Renal cortex interstitium (tissue), 15 donors: ENCODE data around the gene CMSS1. TPM values are rescaled to one million over a fixed set of nuclear protein-coding genes. Genes with fewer than 3 reads are reported as not detected.

Experiments
- DNase-seq, 11 donors: peaks; one replicate each; pipeline ENCODE4 v3.0.0-alpha.2; 2013; ENCODE audit warnings: low read depth in 9 of 11, low spot score in 4 of 11; ENCODE audit errors: extremely low read depth in 1 of 11
- long read RNA-seq, 16 experiments: transcript quantifications; one replicate each; lab custom pipeline, GENCODE V29; 2026
- polyA plus RNA-seq, 3 donors: library from polyadenylated mRNA; unstranded; fragments of 120-200 nt; gene quantifications; one replicate each; pipeline ENCODE4 v1.2.1, GENCODE V29; 2013; ENCODE audit not compliant: insufficient read length in 3 of 3

Gene CMSS1
- 10 to 100 TPM; 43.2 to 47.4 (median 44.5) TPM for polyA plus RNA-seq
- long read RNA-seq, donor 1, partial matches to known transcripts: 27 of 27 reads
- long read RNA-seq, donor 1, other reads (novel, unspliced or antisense): 0 of 27 reads
- long read RNA-seq, donor 2, partial matches to known transcripts: 36 of 37 reads
- long read RNA-seq, donor 2, other reads (novel, unspliced or antisense): 0 of 37 reads
- long read RNA-seq, donor 3, partial matches to known transcripts: 37 of 38 reads
- long read RNA-seq, donor 3, other reads (novel, unspliced or antisense): 0 of 38 reads
- long read RNA-seq, donor 4, partial matches to known transcripts: 13 of 13 reads
- long read RNA-seq, donor 4, other reads (novel, unspliced or antisense): 0 of 13 reads
- long read RNA-seq, donor 5: 0 reads
- long read RNA-seq, donor 6, partial matches to known transcripts: 9 of 9 reads
- long read RNA-seq, donor 6, other reads (novel, unspliced or antisense): 0 of 9 reads
- long read RNA-seq, donor 7, partial matches to known transcripts: 32 of 32 reads
- long read RNA-seq, donor 7, other reads (novel, unspliced or antisense): 0 of 32 reads
- long read RNA-seq, donor 8, partial matches to known transcripts: 62 of 64 reads
- long read RNA-seq, donor 8, other reads (novel, unspliced or antisense): 0 of 64 reads
- long read RNA-seq, donor 9, partial matches to known transcripts: 10 of 22 reads
- long read RNA-seq, donor 9, other reads (novel, unspliced or antisense): 12 of 22 reads
- long read RNA-seq, donor 10, partial matches to known transcripts: 20 of 20 reads
- long read RNA-seq, donor 10, other reads (novel, unspliced or antisense): 0 of 20 reads
- long read RNA-seq, donor 11, partial matches to known transcripts: 22 of 22 reads
- long read RNA-seq, donor 11, other reads (novel, unspliced or antisense): 0 of 22 reads
- long read RNA-seq, donor 12: 0 reads
- long read RNA-seq, donor 13, partial matches to known transcripts: 42 of 42 reads
- long read RNA-seq, donor 13, other reads (novel, unspliced or antisense): 0 of 42 reads
- long read RNA-seq, donor 14, partial matches to known transcripts: 37 of 37 reads
- long read RNA-seq, donor 14, other reads (novel, unspliced or antisense): 0 of 37 reads
- long read RNA-seq, donor 15, partial matches to known transcripts: 13 of 13 reads
- long read RNA-seq, donor 15, other reads (novel, unspliced or antisense): 0 of 13 reads
- long read RNA-seq, donor 16, partial matches to known transcripts: 100 of 102 reads
- long read RNA-seq, donor 16, other reads (novel, unspliced or antisense): 0 of 102 reads

DNA sequence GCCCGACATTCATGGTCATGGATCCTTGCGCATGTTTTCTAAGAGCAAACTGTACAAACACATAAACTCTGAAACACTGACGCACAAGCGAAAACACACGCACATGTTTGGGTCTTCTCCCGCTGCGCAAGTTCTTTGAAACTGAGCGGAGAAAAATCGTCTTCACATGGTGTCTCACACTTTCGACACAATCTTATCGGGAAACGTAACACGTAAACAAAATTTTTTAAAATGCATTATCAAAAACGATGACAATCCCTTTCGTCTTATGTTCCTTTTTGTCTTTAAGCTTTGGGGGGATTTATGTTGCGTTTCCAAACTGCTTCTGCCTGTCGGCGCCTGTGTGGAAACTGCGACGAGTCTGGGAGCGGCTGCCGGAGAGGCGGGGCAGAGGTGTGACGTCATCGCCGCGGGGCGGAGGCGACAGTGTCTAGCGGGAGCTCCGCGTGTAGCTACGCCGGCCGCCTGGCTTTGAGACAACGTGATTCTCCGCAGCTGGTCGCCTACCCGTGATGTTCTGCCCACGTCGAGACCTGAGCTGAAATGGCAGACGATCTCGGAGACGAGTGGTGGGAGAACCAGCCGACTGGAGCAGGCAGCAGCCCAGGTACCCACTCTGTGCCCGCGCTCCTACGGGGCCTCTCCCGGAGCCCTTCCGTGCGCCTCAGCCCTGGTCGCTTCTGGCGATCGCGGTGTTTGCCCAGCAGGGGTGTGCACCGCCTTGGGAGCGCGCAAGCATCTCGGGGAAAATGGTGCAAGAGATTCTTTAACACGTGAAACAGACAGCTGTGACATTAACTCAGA, at the start of gene CMSS1:
TSS of gene CMSS1 (plus strand) at position 426 of the 804 bp plus-strand sequence.
- peak; percentile 84 to 96 (median 89) for DNase-seq

DNA sequence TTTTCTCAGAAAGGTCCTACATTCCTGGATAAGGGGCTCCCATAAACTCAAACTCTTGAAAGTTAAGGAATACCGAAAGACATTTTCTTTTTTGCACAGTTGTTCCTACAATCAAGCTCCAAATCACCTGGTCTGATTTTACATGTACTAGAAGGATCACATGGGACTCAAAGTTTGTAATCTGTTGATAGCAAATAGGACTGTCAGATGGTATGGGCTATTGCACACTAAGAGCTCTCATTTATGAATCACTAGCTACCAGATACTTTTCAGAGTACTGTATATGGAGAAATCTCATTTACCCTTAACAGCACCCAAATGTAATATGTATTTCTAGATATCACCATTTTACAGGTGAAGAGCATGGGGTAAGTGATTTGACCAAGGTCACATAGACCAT, 49.5 kb upstream of the CMSS1 start:
- no peak for DNase-seq

- no peak for DNase-seq
These were observed 48.7 kb upstream of the CMSS1 start for GRCh38 chr3:99768808-99769501.

GRCh38 chr3:99772171-99772570, 45.5 kb upstream of the CMSS1 start:
- no peak for DNase-seq

GRCh38 chr3:99772671-99773070, 45.0 kb upstream of the CMSS1 start:
- no peak for DNase-seq

GRCh38 chr3:99774467-99774866, 43.2 kb upstream of the CMSS1 start:
- DNase-seq: no peak

DNA sequence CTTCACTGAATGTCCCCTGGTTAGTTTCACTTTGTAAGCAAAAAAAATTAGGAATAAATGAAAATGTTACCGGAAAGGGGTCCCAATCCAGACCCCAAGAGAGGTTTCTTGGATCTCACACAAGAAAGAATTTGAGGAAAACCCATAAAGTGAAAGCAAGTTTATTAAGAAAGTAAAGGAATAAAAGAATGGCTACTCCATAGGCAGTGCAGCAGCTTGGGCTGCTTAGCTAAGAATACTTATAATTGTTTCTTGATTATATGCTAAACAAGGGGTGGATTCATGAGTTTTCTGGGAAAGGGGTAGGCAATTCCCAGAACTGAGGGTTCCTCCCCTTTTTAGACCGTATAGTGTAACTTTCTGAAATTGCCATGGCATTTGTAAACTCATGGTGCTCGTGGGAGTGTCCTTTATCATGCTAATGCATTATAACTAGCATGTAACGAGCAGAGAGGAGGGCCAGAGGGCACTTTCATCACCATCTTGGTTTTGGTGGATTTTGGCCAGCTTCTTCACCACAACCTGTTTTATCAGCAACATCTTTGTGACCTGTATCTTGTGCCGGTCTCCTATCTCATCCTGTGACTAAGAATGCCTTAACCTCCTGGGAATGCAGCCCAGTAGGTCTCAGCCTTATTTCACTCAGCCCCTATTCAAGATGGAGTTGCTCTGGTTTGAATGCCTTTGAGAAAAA, 41.0 kb upstream of the CMSS1 start:
- DNase-seq: no peak

DNA sequence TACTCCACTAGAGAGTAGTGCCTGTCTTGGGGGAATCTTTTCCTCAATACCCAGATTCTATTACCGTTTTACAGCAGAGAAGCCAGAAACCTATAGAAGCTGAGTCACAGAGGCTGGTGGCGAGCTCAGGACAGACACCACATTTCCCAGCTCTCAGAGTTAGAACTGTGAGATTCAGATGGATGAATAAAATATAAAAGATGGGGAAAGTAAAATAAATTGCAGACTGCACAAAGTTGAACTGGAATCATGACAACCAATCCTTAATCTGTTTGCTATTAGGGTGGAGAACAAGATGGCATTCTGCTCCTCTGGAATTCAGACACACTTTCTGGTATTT, 40.5 kb upstream of the CMSS1 start:
- no peak for DNase-seq

GRCh38 chr3:99777708-99778107, 40.0 kb upstream of the CMSS1 start:
- no peak for DNase-seq

DNA sequence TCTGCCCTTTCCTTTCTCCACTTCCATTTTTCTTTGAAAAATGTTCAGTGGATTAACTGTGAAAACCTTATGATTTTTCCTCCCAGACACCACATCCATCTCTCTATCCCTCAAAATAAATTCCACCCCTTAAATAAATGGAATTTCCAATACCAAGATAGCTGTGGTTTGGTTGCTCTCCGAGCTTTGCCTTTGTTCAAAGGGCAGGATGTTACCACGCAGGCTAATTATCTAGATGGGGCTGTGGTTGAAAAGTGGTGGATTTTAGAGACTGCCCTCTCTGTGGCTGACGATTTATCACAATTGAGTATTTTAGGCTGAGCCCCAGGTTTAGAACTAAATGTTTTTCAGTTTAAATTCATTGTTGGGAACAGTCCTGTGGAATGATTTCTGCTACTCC, 36.9 kb upstream of the CMSS1 start:
- no peak for DNase-seq

DNA sequence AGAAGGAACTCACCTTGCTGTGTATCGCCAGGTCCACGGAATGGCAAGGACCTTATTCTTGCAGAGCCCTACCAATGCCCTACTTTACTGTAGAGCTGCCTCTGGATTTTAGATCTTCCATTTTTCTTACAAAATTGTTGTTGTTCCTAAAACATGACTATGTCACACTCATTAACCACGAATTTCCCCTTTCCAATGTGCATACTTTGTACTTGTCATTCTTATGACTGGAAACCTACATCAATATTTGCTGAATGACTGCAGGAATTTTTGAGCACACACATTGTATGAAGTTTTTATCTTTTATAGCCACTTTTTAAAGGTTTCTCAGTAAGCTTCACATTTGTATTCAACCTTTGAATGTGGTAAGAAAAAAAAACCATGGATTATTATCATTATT, 35.9 kb upstream of the CMSS1 start:
- no peak for DNase-seq

DNA sequence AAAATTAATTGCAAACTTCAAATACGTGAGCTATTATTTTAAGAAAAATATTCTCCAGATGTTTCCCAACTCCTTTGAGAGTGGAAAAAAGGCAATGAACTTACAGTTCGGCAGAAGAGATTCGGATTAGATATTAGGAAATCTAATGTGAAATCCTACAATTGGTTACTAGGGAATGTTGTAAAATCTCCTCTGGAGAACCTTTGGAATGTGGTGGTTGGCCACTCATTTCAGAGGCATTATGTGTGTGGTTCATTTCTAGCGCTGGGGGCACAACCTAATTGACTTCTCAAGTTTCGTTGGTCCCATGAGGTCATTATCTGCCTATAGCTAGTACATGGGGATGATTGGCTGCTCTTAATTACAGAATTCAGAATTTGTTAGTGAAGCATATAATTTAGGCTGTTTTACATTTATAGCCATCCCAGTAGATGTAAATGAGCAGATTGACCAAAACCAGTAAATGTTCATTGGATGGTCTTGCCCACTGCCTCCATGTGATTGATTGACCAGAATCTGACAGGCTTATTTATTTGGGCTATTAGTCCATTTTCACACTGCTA, 34.6 kb upstream of the CMSS1 start:
- DNase-seq: peak in 3 of 11 donors; percentile 9 to 11 (median 11)

GRCh38 chr3:99789011-99789721, 28.5 kb upstream of the CMSS1 start:
- peak in 4 of 11 donors; percentile 3 to 24 (median 17) for DNase-seq

GRCh38 chr3:99794485-99794884, 23.2 kb upstream of the CMSS1 start:
- DNase-seq: no peak

DNA sequence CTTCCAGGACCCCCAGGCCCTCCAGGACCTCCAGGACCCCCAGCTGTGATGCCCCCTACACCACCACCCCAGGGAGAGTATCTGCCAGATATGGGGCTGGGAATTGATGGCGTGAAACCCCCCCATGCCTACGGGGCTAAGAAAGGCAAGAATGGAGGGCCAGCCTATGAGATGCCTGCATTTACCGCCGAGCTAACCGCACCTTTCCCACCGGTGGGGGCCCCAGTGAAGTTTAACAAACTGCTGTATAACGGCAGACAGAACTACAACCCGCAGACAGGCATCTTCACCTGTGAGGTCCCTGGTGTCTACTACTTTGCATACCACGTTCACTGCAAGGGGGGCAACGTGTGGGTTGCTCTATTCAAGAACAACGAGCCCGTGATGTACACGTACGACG, 22.1 kb upstream of the CMSS1 start:
- DNase-seq: no peak

DNA sequence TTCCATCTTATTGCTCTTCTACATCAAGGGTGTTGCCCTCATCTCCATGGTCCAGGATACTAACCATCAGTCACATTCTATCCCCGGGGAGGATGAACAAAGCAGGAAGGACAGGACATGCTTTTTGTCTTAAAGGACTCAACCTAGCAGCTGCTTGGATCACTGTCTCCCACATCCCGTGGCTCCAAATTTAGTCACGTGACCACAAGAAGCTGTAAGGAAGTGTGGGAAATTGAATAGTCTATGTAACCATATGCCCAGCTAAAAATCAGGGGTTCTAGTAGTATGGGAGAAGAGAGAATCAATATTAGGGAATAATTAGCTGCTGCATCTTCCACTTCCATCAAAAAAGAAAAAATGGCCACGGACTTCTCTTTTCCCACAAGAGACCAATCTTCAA, 18.2 kb upstream of the CMSS1 start:
- DNase-seq: no peak

- no peak for DNase-seq
These were observed 14.4 kb upstream of the CMSS1 start for GRCh38 chr3:99803297-99803696.
